Gastrocnemius medialis (tissue), 4 donors: ENCODE data around the gene ALPL. TPM values are rescaled to one million over a fixed set of nuclear protein-coding genes. Genes with fewer than 3 reads are reported as not detected.

Source experiments
- ATAC-seq, 2 donors: fragments of 150-250 bp; one replicate each; pipeline ENCODE4 v1.9.1; 2016
- DNase-seq, 2 donors: peaks; one replicate each; pipeline ENCODE4 v3.0.0-alpha.2; 2019
- H3K27ac ChIP-seq, 4 donors: fragments of 200-600 bp; sonication (generic); 1 replicate in 1 of 4; 2 replicates in 3 of 4; pipeline ENCODE4 v1.5.1; 2016 to 2018; ENCODE audit warnings: mild to moderate bottlenecking in 2 of 4, moderate library complexity in 1 of 4
- H3K27me3 ChIP-seq, 3 donors: fragments of 200-600 bp; sonication (generic) in 2 of 3; 1 replicate in 1 of 3; 2 replicates in 2 of 3; pipeline versions ENCODE4 v1.5.1 to v1.6.0; 2016 to 2019; ENCODE audit warnings: mild to moderate bottlenecking in 1 of 3, moderate library complexity in 1 of 3
- H3K36me3 ChIP-seq, 2 donors: fragments of 200-600 bp; sonication (generic) in 1 of 2; one replicate each; pipeline ENCODE4 v1.5.1; 2017 to 2018
- H3K4me1 ChIP-seq, 2 donors: fragments of 200-600 bp; sonication (generic) in 1 of 2; one replicate each; pipeline ENCODE4 v1.5.1; 2016 to 2017; ENCODE audit warnings: mild to moderate bottlenecking in 2 of 2
- H3K4me3 ChIP-seq, 4 donors: fragments of 200-600 bp; sonication (generic) in 3 of 4; 1 replicate in 1 of 4; 2 replicates in 3 of 4; pipeline ENCODE4 v1.5.1; 2016 to 2019; ENCODE audit warnings: mild to moderate bottlenecking in 2 of 4
- H3K9me3 ChIP-seq, 3 donors: fragments of 200-600 bp; sonication (generic) in 2 of 3; 1 replicate in 1 of 3; 2 replicates in 2 of 3; pipeline ENCODE4 v1.5.1; 2016 to 2019
- CTCF ChIP-seq, 5 experiments: fragments of 450-650 bp in 3 of 5; fragments of 200-600 bp in 2 of 5; sonication (generic) in 2 of 5; IDR thresholded peaks in 4 of 5; conservative IDR thresholded peaks in 1 of 5; 1 replicate in 4 of 5; 2 replicates in 1 of 5; pipeline ENCODE4 v1.5.1; 2016 to 2019; ENCODE audit warnings: antibody characterized with exemption in 5 of 5, mild to moderate bottlenecking in 3 of 5, moderate library complexity in 3 of 5
- POLR2A ChIP-seq, 2 donors: fragments of 450-650 bp; IDR thresholded peaks; one replicate each; pipeline ENCODE4 v1.6.1; 2017; ENCODE audit warnings: antibody characterized with exemption in 2 of 2, mild to moderate bottlenecking in 2 of 2, moderate library complexity in 2 of 2
- in situ Hi-C, 4 donors: fragments of 200-750 bp; cut with MboI; loops; one replicate each; pipeline versions ENCODE4 v1.15.0 to v1.8.0; 2017; ENCODE audit warnings: low sequenced_read_pairs in 4 of 4
- intact Hi-C: fragments of 100-400 bp; cut with DNase I; formaldehyde crosslinking; loops from one replicate; pipeline ENCODE4 v1.15.1; 2023; ENCODE audit warnings: low total_unique reads
- total RNA-seq, 4 donors: library from RNA; depleted of rRNA; stranded (reverse); fragments of >200 nt; gene quantifications; one replicate each; pipeline versions ENCODE4 v1.1.0 to v1.2.3, GENCODE V29; 2016

Gene ALPL
- total RNA-seq, 4 donors from 2014 or later: 0.90 to 3.6 (median 2.2) TPM

DNA sequence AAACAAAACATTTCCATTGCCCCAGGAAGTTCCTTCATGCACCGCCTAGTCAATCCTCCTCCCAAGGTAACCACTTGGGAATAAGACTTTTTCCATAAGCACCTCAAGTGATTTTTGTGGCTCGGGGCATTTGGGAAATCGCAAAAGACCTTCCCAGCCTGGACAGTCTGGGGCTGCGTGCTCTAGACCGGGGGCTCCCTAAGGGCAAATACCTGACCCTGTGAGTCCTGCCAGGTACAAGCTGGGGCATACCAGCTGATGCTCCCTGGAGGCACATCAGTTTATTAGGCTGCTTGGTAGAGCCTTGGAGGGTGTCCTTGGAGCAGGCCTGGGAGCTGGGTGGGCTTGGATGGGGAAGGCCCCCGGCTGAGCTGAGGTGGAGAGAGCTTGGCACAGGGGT, 34.4 kb downstream of the ALPL start:
- H3K27ac ChIP-seq: no peak overlapping the region
- DNase-seq (no peak), ATAC-seq (no peak)
- in situ Hi-C loops (no loop called here), intact Hi-C loops (no loop called here)
- TF ChIP-seq CTCF (IDR thresholded peaks at IDR 0.05 in 4 of 5, conservative IDR thresholded peaks at IDR 0.05 in 1 of 5) (no peak), POLR2A (IDR thresholded peaks at IDR 0.05) (no peak)
- no peak overlapping the region for H3K4me3 ChIP-seq
- no peaks in the 10 kb centered on the region for H3K4me1 ChIP-seq
- no peaks in the 10 kb centered on the region for H3K9me3 ChIP-seq
- peaks cover 0 to 8% (median 4%) of the 10 kb centered on the region in 3 donors for H3K27me3 ChIP-seq
- no peaks in the 10 kb centered on the region for H3K36me3 ChIP-seq

DNA sequence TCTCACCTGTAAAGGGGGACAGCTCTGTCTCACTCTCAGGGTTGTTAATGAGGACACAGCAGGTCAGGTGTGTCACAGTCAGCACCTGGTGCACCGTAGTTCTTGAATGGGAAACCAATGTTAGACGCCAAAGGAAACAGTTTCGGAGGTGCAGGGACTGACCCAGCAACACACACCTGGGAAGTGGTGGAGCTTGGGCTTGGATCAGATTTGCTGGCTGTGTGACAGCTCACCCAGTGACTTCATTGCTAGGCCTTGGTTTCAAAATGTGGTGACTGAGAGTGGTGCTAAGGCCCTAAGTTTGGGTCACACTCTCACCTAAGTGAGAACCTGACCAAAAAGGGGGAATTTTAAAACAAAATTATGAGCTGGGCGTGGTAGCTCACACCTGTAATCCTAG, 34.9 kb downstream of the ALPL start:
- no peak overlapping the region for H3K27ac ChIP-seq
- no peak overlapping the region for H3K4me3 ChIP-seq
- H3K27me3 ChIP-seq: peaks cover 0 to 8% (median 0%) of the 10 kb centered on the region in 3 donors
- no peak for TF ChIP-seq CTCF (IDR thresholded peaks at IDR 0.05 in 4 of 5, conservative IDR thresholded peaks at IDR 0.05 in 1 of 5)
- no peak for TF ChIP-seq POLR2A (IDR thresholded peaks at IDR 0.05)
- intact Hi-C loops (no loop called here), in situ Hi-C loops (no loop called here)
- H3K4me1 ChIP-seq: no peaks in the 10 kb centered on the region
- H3K36me3 ChIP-seq: no peaks in the 10 kb centered on the region
- ATAC-seq (no peak), DNase-seq (no peak)
- no peaks in the 10 kb centered on the region for H3K9me3 ChIP-seq

DNA sequence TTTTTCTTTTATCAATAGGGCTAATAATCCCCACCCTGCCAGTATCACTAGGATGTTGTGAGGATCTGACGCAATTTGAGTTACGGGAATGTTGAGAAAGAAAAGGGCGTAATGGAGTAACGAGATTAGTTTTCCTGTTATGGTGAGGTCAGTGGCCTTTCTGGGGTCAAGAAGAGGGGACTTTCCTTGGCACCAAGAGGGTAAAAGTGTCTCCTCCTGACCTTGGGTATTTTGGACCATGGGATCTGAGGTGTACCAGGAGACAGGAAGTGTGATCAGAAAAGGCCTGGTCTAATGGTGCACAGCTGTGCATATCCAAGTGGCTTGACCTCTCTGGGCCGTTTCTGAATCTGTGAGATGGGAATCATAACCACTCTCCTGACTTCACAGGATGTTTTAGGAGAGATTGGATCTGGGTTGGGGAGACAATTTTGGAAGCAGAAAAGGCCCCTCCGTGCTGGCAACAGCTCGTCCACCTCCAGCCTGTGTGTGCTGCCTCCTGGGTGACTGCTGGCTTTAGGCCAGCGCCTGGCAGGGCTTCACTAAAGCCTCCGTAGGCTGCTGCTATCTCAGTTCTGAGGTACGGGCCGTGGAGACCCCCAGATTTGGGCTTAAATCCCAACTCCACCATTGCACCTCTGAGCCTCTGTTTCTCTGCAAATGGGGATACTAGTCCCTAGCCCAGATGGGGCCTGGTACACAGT, 37.1 kb downstream of the ALPL start:
- Histone ChIP-seq H3K4me3 (no peak overlapping the region), H3K27me3 (peaks cover 0 to 6% (median 0%) of the 10 kb centered on the region in 3 donors), H3K9me3 (no peaks in the 10 kb centered on the region), H3K4me1 (no peaks in the 10 kb centered on the region), H3K27ac (no peak overlapping the region), H3K36me3 (no peaks in the 10 kb centered on the region)
- ATAC-seq (no peak), DNase-seq (no peak)
- no peak for TF ChIP-seq CTCF (IDR thresholded peaks at IDR 0.05 in 4 of 5, conservative IDR thresholded peaks at IDR 0.05 in 1 of 5)
- no peak for TF ChIP-seq POLR2A (IDR thresholded peaks at IDR 0.05)
- in situ Hi-C loops: no loop called here
- intact Hi-C loops: no loop called here

DNA sequence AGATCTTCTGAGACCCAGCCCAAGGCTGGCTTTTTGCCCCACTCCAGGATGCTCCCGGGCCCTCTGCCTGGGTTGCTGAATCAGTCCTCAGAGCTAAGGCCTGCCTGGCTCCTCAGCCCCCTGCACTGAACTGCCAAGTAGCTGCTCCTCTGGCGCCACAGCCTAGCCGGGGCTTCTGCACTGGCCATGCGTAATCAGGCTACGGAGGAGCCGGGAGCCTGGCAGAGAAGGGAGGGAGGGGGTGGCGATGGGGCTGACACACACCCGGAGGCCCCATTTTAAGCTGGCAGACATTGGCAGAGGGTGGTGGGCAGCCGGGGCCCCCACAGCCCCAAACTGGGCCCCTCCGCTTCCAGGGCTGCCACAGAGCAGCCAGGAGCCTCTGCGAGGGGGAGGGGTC, 38.7 kb downstream of the ALPL start:
- peaks cover 0 to 5% (median 0%) of the 10 kb centered on the region in 3 donors for H3K27me3 ChIP-seq
- H3K27ac ChIP-seq: no peak overlapping the region
- no peak for TF ChIP-seq CTCF (IDR thresholded peaks at IDR 0.05 in 4 of 5, conservative IDR thresholded peaks at IDR 0.05 in 1 of 5)
- no peak for TF ChIP-seq POLR2A (IDR thresholded peaks at IDR 0.05)
- no peaks in the 10 kb centered on the region for H3K4me1 ChIP-seq
- intact Hi-C loops: no loop called here
- no peak for DNase-seq
- no peaks in the 10 kb centered on the region for H3K36me3 ChIP-seq
- H3K9me3 ChIP-seq: no peaks in the 10 kb centered on the region
- H3K4me3 ChIP-seq: no peak overlapping the region
- ATAC-seq: no peak
- in situ Hi-C loops: no loop called here

DNA sequence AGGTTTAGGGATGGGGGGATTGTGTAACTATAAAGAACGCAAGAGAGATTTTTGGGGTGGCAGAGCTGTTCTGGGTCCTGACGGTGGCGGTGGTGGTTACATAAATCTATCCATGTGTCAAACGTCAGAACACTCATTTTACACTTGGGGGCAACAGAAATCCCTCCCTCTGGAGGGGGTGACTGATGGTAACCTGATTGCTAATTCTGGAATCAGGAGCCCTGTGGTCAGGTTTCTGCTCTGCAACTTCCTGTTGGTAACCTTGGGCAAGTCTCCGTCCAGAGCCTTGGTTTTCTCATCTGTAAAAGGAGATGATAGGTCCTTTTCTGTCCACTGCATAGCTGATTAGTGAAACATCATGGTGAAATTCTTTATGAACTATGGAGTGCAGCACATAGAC, 40.9 kb downstream of the ALPL start:
- no peak overlapping the region for H3K27ac ChIP-seq
- no peaks in the 10 kb centered on the region for H3K4me1 ChIP-seq
- peaks cover 0 to 8% (median 3%) of the 10 kb centered on the region in 3 donors for H3K27me3 ChIP-seq
- no peaks in the 10 kb centered on the region for H3K36me3 ChIP-seq
- DNase-seq: no peak
- intact Hi-C loops (no loop called here), in situ Hi-C loops (no loop called here)
- H3K4me3 ChIP-seq: no peak overlapping the region
- no peak for ATAC-seq
- H3K9me3 ChIP-seq: no peaks in the 10 kb centered on the region
- TF ChIP-seq POLR2A (IDR thresholded peaks at IDR 0.05): no peak
